ENCODE measurements around the gene NTRK3. TPM values are rescaled to one million over a fixed set of nuclear protein-coding genes. Genes with fewer than 3 reads are reported as not detected.

The NTRK3 gene
- total and polyA plus RNA-seq, 2 of the 13 experiments (the other 11 are each of a cell fraction or from before 2014, with no cell fraction given): not detected

- Histone ChIP-seq H2AFZ (ENCODE audit: low read length) (no peak overlapping the region), H3K4me1 (ENCODE audit: insufficient read depth, low read length) (no peaks in the 10 kb centered on the region), H3K36me3 (replicated peaks in 1 of 2; ENCODE audit: control insufficient read depth in 1 of 2, insufficient read depth in 2 of 2, low read length in 2 of 2) (no peaks in the 10 kb centered on the region), H3K9me3 (ENCODE audit: low read length) (no peaks in the 10 kb centered on the region), H3K4me3 (replicated peaks in 1 of 3; ENCODE audit: insufficient read depth in 1 of 3, low read depth in 2 of 3, low read length in 3 of 3) (no peak overlapping the region), H3K4me2 (ENCODE audit: low read depth, low read length) (no peak overlapping the region), H4K20me1 (ENCODE audit: insufficient read depth, low read length) (no peaks in the 10 kb centered on the region), H3K79me2 (ENCODE audit: insufficient read depth, low read length) (no peaks in the 10 kb centered on the region), H3K9ac (ENCODE audit: insufficient read depth, low read depth, low read length) (no peak overlapping the region), H3K27me3 (ENCODE audit: control insufficient read depth in 1 of 2, insufficient read depth in 2 of 2, low read length in 2 of 2) (no peaks in the 10 kb centered on the region), H3K27ac (ENCODE audit: extremely low read length, insufficient read depth, low read length) (no peak overlapping the region)
- ChIA-PET POLR2A (no interaction called here), CTCF (ENCODE audit: low intra/inter-chr PET ratio, low total read pairs) (no interaction called here)
- WGBS (ENCODE audit: low lambda C conversion rate): 0% methylated on average over 2 of the region's 2 CpGs
- no peak for FAIRE-seq
- DNase-seq (ENCODE audit: low spot score): no peak
- BruUV-seq (replicated peaks): no TSS peak
- ATAC-seq: no peak
- TF ChIP-seq PHF20 (CRISPR knock-in tag; IDR thresholded peaks at IDR 0.05) (no peak), CHD4 (IDR thresholded peaks at IDR 0.05; ENCODE audit: borderline replicate concordance, low read length) (no peak), GMEB1 (CRISPR knock-in tag; IDR thresholded peaks at IDR 0.05; ENCODE audit: borderline replicate concordance) (no peak), ZBTB42 (CRISPR knock-in tag; IDR thresholded peaks at IDR 0.05) (no peak), HNF1A (IDR thresholded peaks at IDR 0.05; ENCODE audit: low read depth) (no peak), HNF1A (CRISPR knock-in tag; IDR thresholded peaks at IDR 0.05; ENCODE audit: borderline replicate concordance) (no peak)
- in situ Hi-C loops (cut with HindIII; ENCODE audit: extremely low pct_ligation_motif_present, low pct_unique_long_range_greater_than_20kb): no loop called here
- intact Hi-C loops (cut with micrococcal nuclease; ENCODE audit: unreplicated experiment): no loop called here
These were observed 233.8 kb downstream of the NTRK3 start for GRCh38 chr15:88022716-88023115.
